ENCODE data around the gene TRIM62.

TRIM62 gene

GRCh38 chr1:33188572-33189275, 6.9 kb upstream of the TRIM62 start:
- H3K36me3 ChIP-seq (ENCODE audit: insufficient read depth, insufficient read length, low read length) = no peaks in the 10 kb centered on the region
- H3K4me3 ChIP-seq (ENCODE audit: insufficient read length, low read depth) = no peak overlapping the region
- H3K9me3 ChIP-seq (ENCODE audit: insufficient read depth, low read length) = peaks cover 6% of the 10 kb centered on the region
- no peaks in the 10 kb centered on the region for H3K4me1 ChIP-seq (ENCODE audit: insufficient read depth, insufficient read length)
- H3K9ac ChIP-seq (ENCODE audit: insufficient read length, low read depth) = no peak overlapping the region
- no peak for DNase-seq (ENCODE audit: low read depth, low spot score)
- no peaks in the 10 kb centered on the region for H3K27me3 ChIP-seq (ENCODE audit: insufficient read depth, insufficient read length)
- no peak for TF ChIP-seq YY1 (IDR thresholded peaks at IDR 0.05; ENCODE audit: insufficient read depth, insufficient read length)
- TF ChIP-seq ZNF274 (IDR thresholded peaks at IDR 0.05; ENCODE audit: low read depth, low read length) = no peak
- no peak for TF ChIP-seq SUZ12 (IDR thresholded peaks at IDR 0.05; ENCODE audit: extremely low read depth, insufficient read depth, insufficient read length)

- peaks cover 4% of the 10 kb centered on the region for H3K4me1 ChIP-seq (ENCODE audit: insufficient read depth, insufficient read length)
- TF ChIP-seq ZNF274 (IDR thresholded peaks at IDR 0.05; ENCODE audit: low read depth, low read length) (no peak), YY1 (IDR thresholded peaks at IDR 0.05; ENCODE audit: insufficient read depth, insufficient read length) (no peak), SUZ12 (IDR thresholded peaks at IDR 0.05; ENCODE audit: extremely low read depth, insufficient read depth, insufficient read length) (no peak)
- no peak overlapping the region for H3K4me3 ChIP-seq (ENCODE audit: insufficient read length, low read depth)
- DNase-seq (ENCODE audit: low read depth, low spot score) = no peak
- H3K9me3 ChIP-seq (ENCODE audit: insufficient read depth, low read length) = peaks cover 3% of the 10 kb centered on the region
- H3K36me3 ChIP-seq (ENCODE audit: insufficient read depth, insufficient read length, low read length) = no peaks in the 10 kb centered on the region
- H3K27me3 ChIP-seq (ENCODE audit: insufficient read depth, insufficient read length) = no peaks in the 10 kb centered on the region
- no peak overlapping the region for H3K9ac ChIP-seq (ENCODE audit: insufficient read length, low read depth)
These were observed 5.1 kb upstream of the TRIM62 start for GRCh38 chr1:33186936-33187335.

- TF ChIP-seq SUZ12 (IDR thresholded peaks at IDR 0.05; ENCODE audit: extremely low read depth, insufficient read depth, insufficient read length) = no peak
- TF ChIP-seq YY1 (IDR thresholded peaks at IDR 0.05; ENCODE audit: insufficient read depth, insufficient read length) = no peak
- no peak for TF ChIP-seq ZNF274 (IDR thresholded peaks at IDR 0.05; ENCODE audit: low read depth, low read length)
- H3K9me3 ChIP-seq (ENCODE audit: insufficient read depth, low read length) = no peaks in the 10 kb centered on the region
- H3K27me3 ChIP-seq (ENCODE audit: insufficient read depth, insufficient read length) = peaks cover under 1% of the 10 kb centered on the region
- peaks cover 8% of the 10 kb centered on the region for H3K4me1 ChIP-seq (ENCODE audit: insufficient read depth, insufficient read length)
- no peak overlapping the region for H3K9ac ChIP-seq (ENCODE audit: insufficient read length, low read depth)
- no peak overlapping the region for H3K4me3 ChIP-seq (ENCODE audit: insufficient read length, low read depth)
- H3K36me3 ChIP-seq (ENCODE audit: insufficient read depth, insufficient read length, low read length) = no peaks in the 10 kb centered on the region
- DNase-seq (ENCODE audit: low read depth, low spot score) = no peak
These were observed 3.7 kb upstream of the TRIM62 start for GRCh38 chr1:33185541-33185940.

GRCh38 chr1:33183306-33183705, 1.5 kb upstream of the TRIM62 start:
- H3K9ac ChIP-seq (ENCODE audit: insufficient read length, low read depth) = no peak overlapping the region
- H3K9me3 ChIP-seq (ENCODE audit: insufficient read depth, low read length) = no peaks in the 10 kb centered on the region
- H3K4me1 ChIP-seq (ENCODE audit: insufficient read depth, insufficient read length) = peaks cover 8% of the 10 kb centered on the region
- H3K4me3 ChIP-seq (ENCODE audit: insufficient read length, low read depth) = no peak overlapping the region
- no peaks in the 10 kb centered on the region for H3K36me3 ChIP-seq (ENCODE audit: insufficient read depth, insufficient read length, low read length)
- H3K27me3 ChIP-seq (ENCODE audit: insufficient read depth, insufficient read length) = peaks cover 15% of the 10 kb centered on the region
- no peak for TF ChIP-seq SUZ12 (IDR thresholded peaks at IDR 0.05; ENCODE audit: extremely low read depth, insufficient read depth, insufficient read length)
- no peak for TF ChIP-seq YY1 (IDR thresholded peaks at IDR 0.05; ENCODE audit: insufficient read depth, insufficient read length)
- TF ChIP-seq ZNF274 (IDR thresholded peaks at IDR 0.05; ENCODE audit: low read depth, low read length) = no peak
- DNase-seq (ENCODE audit: low read depth, low spot score) = no peak

GRCh38 chr1:33182896-33183295, 1.1 kb upstream of the TRIM62 start:
- peaks cover 15% of the 10 kb centered on the region for H3K27me3 ChIP-seq (ENCODE audit: insufficient read depth, insufficient read length)
- no peak for DNase-seq (ENCODE audit: low read depth, low spot score)
- H3K4me1 ChIP-seq (ENCODE audit: insufficient read depth, insufficient read length) = peaks cover 8% of the 10 kb centered on the region
- H3K9me3 ChIP-seq (ENCODE audit: insufficient read depth, low read length) = no peaks in the 10 kb centered on the region
- no peaks in the 10 kb centered on the region for H3K36me3 ChIP-seq (ENCODE audit: insufficient read depth, insufficient read length, low read length)
- no peak overlapping the region for H3K9ac ChIP-seq (ENCODE audit: insufficient read length, low read depth)
- H3K4me3 ChIP-seq (ENCODE audit: insufficient read length, low read depth) = no peak overlapping the region
- no peak for TF ChIP-seq ZNF274 (IDR thresholded peaks at IDR 0.05; ENCODE audit: low read depth, low read length)
- no peak for TF ChIP-seq YY1 (IDR thresholded peaks at IDR 0.05; ENCODE audit: insufficient read depth, insufficient read length)
- TF ChIP-seq SUZ12 (IDR thresholded peaks at IDR 0.05; ENCODE audit: extremely low read depth, insufficient read depth, insufficient read length) = no peak

GRCh38 chr1:33182401-33182841, 578 bp upstream of the TRIM62 start:
- Histone ChIP-seq H3K27me3 (ENCODE audit: insufficient read depth, insufficient read length) (peaks cover 15% of the 10 kb centered on the region), H3K9me3 (ENCODE audit: insufficient read depth, low read length) (no peaks in the 10 kb centered on the region), H3K4me3 (ENCODE audit: insufficient read length, low read depth) (peak overlapping the region; percentile 3), H3K4me1 (ENCODE audit: insufficient read depth, insufficient read length) (peaks cover 8% of the 10 kb centered on the region), H3K9ac (ENCODE audit: insufficient read length, low read depth) (peak overlapping the region; percentile 13), H3K36me3 (ENCODE audit: insufficient read depth, insufficient read length, low read length) (no peaks in the 10 kb centered on the region)
- no peak for DNase-seq (ENCODE audit: low read depth, low spot score)
- TF ChIP-seq SUZ12 (IDR thresholded peaks at IDR 0.05; ENCODE audit: extremely low read depth, insufficient read depth, insufficient read length) (no peak), ZNF274 (IDR thresholded peaks at IDR 0.05; ENCODE audit: low read depth, low read length) (no peak), YY1 (IDR thresholded peaks at IDR 0.05; ENCODE audit: insufficient read depth, insufficient read length) (no peak)

- H3K4me3 ChIP-seq (ENCODE audit: insufficient read length, low read depth) = peak overlapping the region; percentile 75
- peaks cover 11% of the 10 kb centered on the region for H3K4me1 ChIP-seq (ENCODE audit: insufficient read depth, insufficient read length)
- TF ChIP-seq ZNF274 (IDR thresholded peaks at IDR 0.05; ENCODE audit: low read depth, low read length) = no peak
- TF ChIP-seq SUZ12 (IDR thresholded peaks at IDR 0.05; ENCODE audit: extremely low read depth, insufficient read depth, insufficient read length) = no peak
- TF ChIP-seq YY1 (IDR thresholded peaks at IDR 0.05; ENCODE audit: insufficient read depth, insufficient read length) = no peak
- H3K36me3 ChIP-seq (ENCODE audit: insufficient read depth, insufficient read length, low read length) = no peaks in the 10 kb centered on the region
- peaks cover 15% of the 10 kb centered on the region for H3K27me3 ChIP-seq (ENCODE audit: insufficient read depth, insufficient read length)
- peak; percentile 91 for DNase-seq (ENCODE audit: low read depth, low spot score)
- peak overlapping the region; percentile 87 for H3K9ac ChIP-seq (ENCODE audit: insufficient read length, low read depth)
- H3K9me3 ChIP-seq (ENCODE audit: insufficient read depth, low read length) = no peaks in the 10 kb centered on the region
These were observed 642 bp downstream of the TRIM62 start for GRCh38 chr1:33180911-33181890.
